DMS 273 treated with DMSO at 0.1 percent for 48 hours (cell line): ENCODE measurements around the gene DEPDC5.
A peak's percentile ranks its signal among the peaks of the same experiment; 100 is the strongest.

ENCODE experiments used
- DNase-seq: peaks from one replicate; lab custom pipeline; 2025; lab: John Stamatoyannopoulos, UW

DEPDC5 gene

DNA sequence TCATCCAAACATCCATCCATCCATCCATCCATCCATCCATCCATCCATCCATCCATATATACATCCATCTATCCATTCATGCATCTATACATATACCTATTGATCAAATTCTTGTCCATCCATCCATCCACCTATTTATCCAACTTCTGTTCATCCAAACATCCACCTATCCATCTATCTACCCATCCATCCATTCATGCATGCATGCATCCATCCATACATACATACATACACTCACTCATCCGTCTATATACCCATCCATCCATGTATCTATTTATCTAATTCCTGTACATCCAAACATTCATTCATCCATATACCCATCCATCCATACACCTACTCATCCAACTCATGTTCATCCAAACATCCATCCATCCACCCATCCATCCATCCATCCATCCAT is 171.2 kb downstream of the DEPDC5 start:
- DNase-seq = no peak

DNA sequence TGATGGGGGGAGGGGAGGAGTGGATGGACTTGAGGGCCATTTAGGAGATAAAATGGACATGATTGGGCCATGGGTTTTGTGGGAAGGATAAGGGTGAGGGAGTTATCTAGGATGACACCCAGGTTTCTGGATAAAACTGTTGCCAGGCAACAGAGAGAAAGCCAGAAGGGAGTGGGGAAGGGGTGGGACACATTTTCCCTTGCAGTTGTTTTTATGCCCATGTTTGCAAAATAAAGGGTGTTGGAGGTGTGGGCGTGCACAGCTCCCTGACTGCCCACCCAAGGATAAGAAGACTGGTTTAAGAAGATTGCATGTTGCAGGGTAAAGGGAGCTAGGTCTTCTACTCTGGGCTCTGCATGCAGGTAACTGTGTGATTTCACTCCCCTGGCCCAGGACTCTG is 172.2 kb downstream of the DEPDC5 start:
- DNase-seq = no peak

DNA sequence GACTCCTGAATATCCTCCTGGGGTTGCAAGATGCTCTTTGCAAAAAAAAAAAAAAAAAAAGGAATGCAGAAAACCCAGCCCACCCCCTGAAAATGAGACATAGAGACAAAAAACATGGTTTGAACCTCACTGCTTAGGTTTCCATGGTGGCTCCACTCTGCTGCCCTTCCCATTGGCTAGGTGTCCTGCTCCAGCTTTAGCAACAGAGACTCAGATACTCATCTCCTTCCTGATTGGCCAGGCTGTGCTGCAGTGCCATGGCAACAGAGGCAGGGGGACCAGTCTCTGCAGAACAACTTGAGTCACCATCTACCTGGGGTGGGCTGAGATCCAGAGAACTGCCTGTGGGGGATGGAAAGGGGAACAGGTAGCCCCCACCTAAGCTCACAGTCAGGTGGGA is 173.2 kb downstream of the DEPDC5 start:
- no peak for DNase-seq

DNA sequence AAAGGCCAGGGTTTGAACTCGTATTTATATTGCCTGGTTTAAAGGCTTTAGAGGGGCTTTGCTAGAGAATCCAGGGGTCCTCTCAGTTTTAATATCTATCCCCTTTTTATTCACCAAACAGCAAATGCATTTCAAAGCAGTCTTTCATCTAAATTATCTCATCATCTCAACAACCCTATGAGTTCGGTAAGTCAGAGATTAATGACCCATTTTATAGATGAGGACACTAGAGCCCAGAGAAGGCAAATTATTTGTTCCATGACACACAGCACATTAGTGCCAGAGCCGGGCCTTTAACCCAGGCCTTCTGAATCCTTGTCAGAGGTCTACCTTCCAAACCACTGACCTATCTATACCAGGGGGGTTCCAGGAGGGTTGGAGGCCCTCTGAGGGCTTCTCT is 173.7 kb downstream of the DEPDC5 start:
- DNase-seq = no peak

DNA sequence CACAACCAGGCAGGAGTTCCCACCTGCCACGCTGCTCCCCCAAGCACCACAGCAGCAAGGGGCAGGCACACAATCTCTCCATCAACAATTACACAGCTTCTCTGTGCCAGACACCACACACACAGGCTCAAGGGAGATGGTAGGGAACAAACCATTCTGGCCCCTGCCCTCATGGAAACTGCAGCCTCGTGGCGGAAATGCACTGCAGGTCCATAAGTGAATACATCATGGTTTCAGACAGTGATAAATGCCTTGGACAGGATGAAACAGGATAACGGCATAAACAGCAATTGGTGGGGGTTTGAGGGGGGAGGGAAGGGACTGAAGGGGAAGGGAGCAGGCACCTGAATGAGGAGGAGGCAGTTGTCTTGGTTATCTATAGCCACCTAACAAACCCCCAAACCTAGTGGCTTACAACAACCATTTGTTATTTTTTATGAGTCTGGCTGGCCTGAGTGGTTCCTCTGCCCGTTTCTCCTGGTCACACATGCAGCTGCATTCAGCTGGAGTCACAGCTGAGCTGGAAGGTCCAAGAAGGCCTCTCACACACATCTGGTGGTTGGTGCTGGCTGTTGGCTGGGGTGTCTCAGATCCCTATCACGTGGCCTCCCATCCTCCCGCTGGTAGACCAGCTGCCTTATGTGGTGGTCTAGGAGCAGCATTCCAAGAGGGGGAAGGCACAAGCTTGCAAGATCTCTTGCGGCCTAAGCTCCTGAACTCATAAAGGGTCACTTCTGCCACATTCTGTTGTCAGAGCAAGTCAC is 175.5 kb downstream of the DEPDC5 start:
- no peak for DNase-seq

DNA sequence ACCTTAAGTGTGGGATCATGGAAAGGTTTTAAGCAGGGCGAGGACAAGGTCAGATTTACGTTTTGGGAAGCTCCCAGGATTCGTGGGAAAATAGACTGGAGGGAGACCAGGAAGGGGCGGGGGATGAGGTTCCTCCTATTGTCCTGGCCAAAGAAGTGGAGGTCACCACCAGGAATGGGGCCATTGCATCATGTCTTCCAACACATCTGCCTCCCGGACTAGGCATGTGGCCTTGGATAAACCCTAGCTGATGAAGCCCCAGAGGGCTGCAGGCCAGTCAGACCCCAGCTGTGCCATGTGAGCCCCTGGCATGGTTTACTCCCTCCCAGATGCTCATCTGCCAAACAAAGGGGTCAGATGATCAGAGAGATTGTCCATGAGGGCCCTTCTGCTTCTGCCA is 179.0 kb downstream of the DEPDC5 start:
- DNase-seq = no peak

DNA sequence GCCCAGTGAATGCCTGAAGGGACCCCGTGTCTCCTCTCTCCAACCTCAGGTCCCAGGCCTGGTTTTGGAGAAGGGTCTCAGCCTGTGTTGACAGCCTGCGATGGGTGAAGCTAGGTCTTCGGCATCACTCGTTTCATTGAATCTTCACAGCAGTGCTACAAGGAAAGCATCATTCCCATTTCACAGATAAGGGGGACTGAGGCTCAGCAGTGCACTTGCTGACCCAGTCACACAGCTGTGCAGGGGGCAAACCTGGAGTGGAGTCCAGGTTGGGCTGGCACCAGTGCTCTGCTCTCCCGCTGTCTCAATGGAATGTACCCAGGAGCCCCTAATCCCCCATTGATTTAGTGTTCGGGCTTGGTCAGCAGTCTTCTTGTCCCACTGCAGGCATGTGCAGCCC is 179.6 kb downstream of the DEPDC5 start:
- no peak for DNase-seq

DNA sequence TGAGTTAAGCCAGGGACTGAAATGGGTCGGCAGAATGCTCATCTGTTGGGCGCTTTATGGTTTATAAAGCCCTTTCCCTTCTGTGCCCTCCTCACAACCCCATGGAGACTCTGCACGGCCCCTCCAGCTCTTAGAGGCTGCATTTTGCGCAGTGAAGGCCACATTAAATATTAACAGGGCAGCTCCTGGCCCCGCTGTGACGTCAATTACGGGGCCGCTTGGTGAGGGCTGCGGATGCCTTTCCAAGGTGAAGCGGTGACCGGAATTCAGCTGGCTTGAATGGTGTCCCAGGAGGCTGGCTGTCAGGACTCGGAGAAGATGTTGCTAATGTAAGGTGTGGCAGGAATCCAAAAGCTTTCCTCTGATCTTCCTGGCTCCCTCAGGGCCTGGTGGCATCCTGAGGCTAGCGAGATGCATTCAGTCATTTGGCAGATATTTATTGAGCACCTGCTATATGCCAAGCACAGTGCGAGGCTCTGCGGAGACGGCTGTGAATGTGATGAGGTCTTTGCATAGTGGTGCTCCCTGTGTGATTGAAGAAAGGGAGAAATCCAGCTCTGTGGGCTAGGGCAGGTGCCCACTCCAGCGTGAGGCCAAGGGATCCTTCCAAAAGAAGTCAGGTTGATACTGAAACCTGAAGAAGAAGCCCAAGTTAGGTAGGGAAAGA is 180.1 kb downstream of the DEPDC5 start:
- no peak for DNase-seq

DNA sequence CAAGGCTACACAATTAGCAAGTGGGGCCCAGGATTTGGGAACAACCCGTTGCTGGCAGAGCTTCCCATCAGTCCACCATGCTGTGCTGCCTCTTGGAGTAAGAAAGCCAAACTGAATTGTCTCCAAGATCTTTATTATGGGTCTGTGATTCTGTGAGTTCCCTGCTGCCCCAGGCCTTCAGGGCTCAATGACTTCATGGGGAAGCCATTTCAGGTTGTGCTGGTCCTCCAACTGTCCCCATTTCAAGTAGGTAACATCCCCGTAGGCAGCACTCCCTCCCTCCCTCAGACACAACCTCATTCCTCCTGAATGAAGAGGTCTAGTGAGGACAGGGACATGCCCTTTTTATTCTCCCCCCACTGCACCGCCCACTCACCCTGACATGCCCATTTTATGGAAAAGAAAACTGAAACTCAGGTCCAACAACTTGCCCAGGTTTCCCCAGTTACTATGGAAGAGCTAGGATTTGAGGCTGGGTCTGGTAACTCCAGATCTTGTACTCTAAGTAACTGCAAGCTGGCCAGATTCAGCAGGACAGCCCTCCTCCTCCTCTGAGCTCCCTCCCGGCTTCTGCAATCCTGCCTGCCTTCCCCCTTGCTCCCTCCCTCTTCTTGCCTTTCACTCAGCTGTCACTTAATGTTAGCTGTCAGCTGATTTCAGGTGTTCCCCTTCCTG is 182.3 kb downstream of the DEPDC5 start:
- DNase-seq = no peak

DNA sequence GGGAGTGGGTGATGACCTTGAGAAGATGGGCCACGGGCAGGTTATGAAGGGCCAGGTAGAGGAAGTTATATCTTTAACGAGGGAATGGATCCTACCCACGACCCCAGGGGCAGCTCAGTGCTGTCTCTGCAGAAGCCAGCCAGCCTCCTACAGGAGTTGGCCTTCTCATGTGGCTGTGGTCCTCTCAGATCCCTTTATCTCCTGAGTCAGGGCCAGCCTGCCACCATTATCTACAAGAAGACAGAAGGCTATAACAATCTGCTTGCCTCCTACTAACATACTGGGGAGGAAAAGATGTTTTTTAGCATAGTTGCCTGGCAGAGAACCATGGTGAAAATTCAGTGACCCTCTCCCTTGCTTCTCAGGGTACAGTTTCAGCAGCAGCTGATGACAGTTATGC is 183.5 kb downstream of the DEPDC5 start:
- DNase-seq = no peak

DNA sequence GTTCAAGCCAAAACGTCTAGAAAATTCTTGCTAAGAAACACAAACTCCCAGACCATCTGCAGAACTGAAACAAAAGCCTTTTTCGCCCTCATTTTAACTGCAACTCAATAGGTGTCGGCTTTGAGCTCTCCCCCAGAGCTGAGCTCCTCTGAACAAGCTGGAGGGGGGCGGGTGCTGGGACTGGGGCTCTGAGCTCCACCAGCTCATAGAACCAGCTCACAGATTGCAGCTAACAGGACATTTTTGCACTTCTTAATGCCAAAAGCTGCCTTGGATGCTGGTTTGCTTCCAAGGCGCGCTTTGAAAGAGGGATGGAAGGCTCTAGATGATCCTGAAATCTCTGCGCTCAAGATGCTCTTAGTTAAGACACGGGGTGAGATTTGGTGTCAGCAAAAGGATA is 184.5 kb downstream of the DEPDC5 start:
- DNase-seq = no peak

DNA sequence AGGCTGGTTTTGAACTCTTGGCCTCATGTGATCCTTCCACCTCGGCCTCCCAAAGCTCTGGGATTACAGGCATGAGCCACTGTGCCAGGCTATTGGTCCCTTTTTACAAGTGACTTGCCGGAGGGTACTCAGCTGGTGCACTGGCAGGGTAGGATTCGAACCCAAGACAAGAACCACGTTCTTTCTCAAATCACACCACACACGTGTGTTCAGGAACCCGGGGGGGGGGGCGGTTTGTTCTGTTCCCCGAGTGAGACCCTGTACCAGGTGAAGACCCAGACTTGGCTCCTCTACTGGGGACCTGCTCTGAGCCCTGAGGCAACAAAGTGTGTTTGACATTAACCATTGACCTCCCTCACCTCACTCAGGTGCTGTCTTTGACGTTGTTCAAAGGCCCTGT is 186.7 kb downstream of the DEPDC5 start:
- DNase-seq = no peak

DNA sequence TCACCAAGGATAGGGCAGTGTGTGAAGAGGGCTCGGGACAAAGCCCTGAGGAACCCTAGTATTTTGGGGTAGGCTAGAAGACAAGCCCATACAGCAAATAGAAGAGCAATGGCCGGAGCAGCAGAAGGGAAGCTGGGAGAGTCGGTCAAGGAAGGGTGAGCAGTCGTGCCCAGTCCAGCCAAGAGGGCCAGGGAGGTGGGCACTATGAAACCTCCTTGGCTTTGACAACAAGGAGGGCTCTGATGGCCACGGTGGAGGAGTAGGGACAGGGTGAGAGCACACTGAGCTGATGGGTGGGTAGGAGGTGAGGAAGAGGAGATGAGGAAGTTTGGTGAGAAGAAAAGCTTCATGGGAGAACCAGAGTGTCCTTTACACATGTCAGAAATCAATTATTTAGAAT is 188.3 kb downstream of the DEPDC5 start:
- DNase-seq = no peak

DNA sequence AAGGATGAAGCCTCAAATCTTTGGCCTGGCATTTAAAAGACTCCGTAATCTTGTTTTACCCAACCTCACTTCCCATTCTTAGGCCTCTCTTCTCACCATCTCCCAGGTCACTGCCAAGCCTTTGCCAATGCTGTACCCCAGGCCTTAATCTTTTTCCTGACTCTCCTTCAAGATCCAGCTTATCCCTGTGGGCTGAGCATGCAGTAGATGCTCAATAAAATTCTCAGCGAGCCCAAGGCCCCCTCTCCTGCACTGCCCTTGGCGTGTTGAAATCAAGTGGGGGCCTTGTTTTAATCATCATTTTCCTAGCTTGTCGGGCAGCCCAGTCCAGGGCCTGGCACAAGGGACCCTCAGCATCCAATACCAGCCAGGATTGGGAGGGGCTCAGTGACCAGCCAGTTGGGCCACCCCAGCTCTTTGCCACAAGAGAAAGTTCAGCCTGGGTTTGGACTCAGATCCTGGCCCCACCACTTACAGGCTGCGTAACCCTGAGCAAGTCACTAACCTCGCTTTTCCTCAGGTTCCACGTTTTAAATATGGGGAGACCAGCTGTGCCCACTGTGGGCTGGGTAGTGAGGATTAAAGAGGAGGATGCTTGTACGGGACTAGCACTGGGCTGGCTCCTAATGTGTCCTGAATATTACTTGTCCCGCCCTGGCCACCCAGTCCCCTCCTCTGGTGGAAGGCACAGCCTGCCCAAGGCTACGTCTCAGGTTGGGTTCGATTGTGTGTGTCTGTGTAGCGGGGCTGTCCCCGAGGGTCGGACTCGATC is 189.6 kb downstream of the DEPDC5 start:
- DNase-seq = no peak

DNA sequence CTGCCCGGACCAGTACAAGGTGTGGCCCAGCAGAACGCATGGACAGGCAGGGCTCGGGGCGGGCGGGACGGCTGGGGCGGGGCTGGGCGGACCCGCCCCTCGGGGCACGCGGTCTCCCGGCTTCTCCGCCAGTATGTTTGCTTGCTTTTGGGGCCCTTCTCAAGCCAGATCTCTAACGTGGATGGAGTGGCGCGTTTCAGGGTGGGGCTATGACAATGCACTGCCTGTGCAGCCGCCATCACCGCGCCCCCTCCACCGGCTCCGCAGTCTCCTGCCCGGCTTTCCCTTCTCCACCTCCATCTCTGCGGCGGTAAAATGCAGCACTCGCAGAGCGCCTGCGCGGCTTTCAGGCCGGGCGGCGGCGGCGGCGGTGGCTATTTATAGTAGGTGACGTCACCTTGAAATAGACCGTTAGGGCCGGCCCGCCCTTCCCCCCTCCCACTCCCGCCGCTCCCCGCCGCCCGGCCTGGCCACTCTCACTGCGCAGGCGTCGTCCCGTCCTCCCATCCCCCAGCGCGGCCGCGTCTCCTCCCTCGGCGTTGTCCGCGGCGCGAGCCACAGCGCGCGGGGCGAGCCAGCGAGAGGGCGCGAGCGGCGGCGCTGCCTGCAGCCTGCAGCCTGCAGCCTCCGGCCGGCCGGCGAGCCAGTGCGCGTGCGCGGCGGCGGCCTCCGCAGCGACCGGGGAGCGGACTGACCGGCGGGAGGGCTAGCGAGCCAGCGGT is 190.3 kb downstream of the DEPDC5 start, which contains the start of gene YWHAH:
YWHAH (plus strand) TSS at position 558 of the 722 bp plus-strand sequence. CDS start 199 bp downstream, outside the sequence.
- DNase-seq = peak; percentile 52

DNA sequence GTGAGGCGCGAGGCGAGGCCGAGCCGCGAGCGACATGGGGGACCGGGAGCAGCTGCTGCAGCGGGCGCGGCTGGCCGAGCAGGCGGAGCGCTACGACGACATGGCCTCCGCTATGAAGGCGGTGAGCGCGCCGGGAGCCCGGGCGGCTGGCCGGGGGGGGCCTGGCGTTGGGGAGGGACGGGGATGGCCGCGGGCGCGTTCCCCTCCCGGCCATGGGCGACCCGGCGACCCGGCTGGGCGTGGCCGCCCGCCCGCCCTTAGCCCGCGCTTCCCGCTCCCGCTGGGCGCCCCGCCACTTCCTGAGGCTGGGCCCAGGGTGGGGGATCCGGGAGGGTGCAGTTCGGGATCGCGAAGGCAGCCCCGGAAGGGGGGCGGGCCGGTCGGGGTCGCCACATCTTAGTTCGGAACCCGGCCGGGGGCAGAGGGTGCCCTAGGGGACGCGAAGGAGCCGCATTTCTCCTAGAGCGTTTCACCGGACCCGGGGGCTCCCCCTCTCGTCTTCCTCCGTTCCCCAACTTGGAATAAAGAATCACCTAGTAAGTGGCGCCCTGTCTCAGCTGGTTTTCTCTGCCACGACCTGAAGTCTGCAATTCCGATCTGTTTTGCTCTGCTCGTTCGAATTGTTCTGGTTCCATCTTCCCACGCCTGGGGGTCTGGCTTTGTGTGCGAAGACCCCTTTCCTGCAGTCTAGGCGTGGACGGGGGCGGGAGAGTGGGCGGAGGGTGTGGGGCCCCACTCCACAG is 191.1 kb downstream of the DEPDC5 start:
- no peak for DNase-seq

DNA sequence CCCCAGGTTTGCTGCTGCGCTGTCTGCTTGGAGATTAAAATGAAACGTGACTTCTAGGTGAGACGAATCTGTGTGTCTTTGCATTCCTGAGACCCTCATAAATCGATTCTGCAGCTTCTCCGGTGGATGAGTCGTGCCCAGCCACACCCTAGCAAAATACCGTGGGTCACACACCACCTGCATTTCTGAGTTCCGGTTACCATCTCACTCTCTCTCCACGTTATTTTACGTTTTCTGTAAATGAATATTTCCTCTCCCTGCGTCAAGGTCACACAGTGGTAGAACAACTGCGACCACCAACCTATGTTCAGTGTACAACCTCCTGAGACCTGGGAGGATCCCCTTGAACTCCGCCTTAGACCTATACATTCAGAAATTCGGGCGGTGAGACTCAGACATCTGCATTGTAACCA is 191.6 kb downstream of the DEPDC5 start:
- no peak for DNase-seq

DNA sequence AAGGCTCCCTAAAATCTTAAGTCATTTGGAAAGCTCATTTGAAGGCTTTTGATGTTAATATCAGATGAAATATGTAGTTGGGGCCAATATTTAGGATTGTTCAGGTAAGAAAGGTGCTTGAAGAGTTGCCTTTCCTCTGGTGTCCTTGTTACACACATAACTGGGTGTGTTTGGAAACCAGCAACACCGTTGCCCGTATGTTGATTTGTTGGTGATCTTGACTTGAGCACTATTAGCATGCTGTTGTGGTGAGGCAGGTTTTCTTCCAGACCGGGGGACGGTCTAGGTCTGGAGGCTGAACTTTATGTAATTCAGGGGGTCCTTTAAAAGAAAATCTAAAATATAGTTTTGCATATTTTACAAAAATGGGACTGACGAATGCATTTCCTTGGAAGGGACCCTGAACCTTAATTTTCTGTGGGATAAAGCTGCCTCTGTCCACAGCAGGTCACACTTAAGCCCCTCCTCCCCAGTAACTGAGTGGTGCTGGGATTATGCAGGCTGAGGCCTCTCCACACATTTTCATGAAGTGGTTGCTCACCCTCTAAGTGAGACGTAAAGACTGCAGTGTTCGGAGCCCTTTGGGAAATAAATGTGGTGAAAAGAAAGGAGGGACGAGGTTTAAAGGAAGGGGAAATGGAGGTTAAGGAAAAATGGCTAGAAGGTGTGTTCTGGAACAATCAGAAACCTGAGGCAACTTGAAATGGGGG is 192.3 kb downstream of the DEPDC5 start:
- DNase-seq = no peak

DNA sequence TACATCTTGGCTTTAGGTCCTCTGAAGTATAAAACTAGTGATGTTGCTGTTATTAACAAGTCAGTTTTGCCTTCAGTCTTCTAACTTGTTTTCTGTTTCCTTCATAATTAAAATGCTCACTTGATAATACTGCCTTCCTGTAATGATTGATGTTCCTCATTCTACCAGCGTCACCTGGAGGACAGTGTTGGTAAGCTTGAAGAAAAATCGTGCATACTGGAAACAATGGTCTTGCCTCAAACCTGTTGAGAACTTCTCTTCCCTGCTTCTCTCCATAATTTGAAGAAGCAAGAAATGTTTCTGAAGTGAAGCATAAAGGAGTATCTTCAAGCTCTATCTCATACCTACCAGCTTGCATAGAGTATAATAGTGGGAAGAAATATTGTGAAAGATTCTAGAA is 193.5 kb downstream of the DEPDC5 start:
- DNase-seq = no peak

DNA sequence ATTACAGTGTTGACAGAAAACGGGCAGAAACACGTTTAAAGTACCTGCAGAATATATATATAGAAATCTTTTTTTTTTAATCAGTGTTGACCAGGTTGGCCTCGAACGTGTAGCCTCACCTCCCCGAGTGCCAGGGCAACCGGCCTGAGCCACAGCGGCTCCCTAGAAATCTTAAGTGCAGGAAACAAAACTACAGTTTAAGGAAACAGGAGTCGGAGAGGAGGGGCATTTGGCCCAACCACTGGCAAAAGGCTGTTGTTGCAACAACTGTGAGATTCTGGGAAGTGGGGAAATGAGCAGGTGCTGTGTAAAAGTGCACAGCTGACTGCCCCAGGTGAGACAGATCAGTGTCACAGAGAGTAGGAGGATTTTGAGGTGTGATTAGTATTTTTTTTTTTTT is 194.2 kb downstream of the DEPDC5 start:
- DNase-seq = no peak
